H1 (cell line): Measurements from ENCODE around the gene CACNG5. TPM values are rescaled to one million over a fixed set of nuclear protein-coding genes. Genes with fewer than 3 reads are reported as not detected.

ENCODE experiments used
- CREB1 ChIP-seq: IDR thresholded peaks from 2 replicates; pipeline ENCODE4 v1.6.1; 2012; ENCODE audit warnings: inconsistent platforms
- polyA plus RNA-seq, 7 experiments: library from polyadenylated mRNA; depleted of rRNA in 3 of 7; stranded (reverse) in 5 of 7; unstranded in 2 of 7; fragments of >200 nt in 5 of 7; fragments of 200-250 nt in 2 of 7; gene quantifications; 1 replicate in 5 of 7; 2 replicates in 1 of 7; 4 replicates in 1 of 7; pipeline versions ENCODE4 v1.2.1 to v1.2.3, GENCODE V29; 2011 to 2013; ENCODE audit warnings: missing spikeins in 2 of 7, mixed read lengths in 2 of 7
- total RNA-seq: library from RNA; stranded (reverse); fragmentation: NEBNext Ultra II Directional; extraction: Animal tissue kit (Norgen Biotek cat#: 25700); gene quantifications from 2 replicates; pipeline ENCODE4 v1.2.1, GENCODE V29; 2021

Gene CACNG5
- total and polyA plus RNA-seq, 2 of the 8 experiments (the other 6 are each of a cell fraction or from before 2014, with no cell fraction given): 2.2 to 3.1 TPM

DNA sequence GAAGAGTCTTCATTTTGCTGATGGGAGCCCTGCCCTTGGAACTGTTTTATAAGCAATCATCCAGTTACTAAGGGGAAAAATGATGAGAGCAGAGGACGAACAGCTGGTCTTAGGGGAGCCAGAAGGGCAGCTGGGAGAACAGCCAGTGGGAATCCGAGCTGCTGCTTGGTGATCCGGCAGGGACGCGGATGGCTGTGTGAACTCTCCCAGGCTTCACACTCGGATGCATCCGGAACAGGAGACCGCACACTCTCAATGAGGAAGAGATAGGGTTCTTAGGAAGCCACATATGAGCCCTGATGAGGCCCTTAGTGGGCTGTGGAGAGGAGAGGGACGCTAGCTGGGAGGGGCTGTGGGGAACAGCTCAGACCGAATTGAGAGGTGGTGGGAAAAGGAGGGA, 5.0 kb upstream of the CACNG5 start (continued):
- TF ChIP-seq CREB1: no peak
